Transverse colon (tissue), 4 donors: ENCODE measurements around the gene U2AF2. TPM values are rescaled to one million over a fixed set of nuclear protein-coding genes. Genes with fewer than 3 reads are reported as not detected.

Experiments used
- DNase-seq: peaks from one replicate; pipeline ENCODE4 v3.0.0-alpha.2; 2019
- H3K27ac ChIP-seq, 4 donors: fragments of 200-600 bp; sonication (generic); 2 replicates each; pipeline ENCODE4 v1.5.1; 2016 to 2018; ENCODE audit warnings: inconsistent platforms in 4 of 4
- H3K27me3 ChIP-seq: fragments of 200-600 bp; sonication (generic); 2 replicates; pipeline ENCODE4 v1.5.1; 2017; ENCODE audit warnings: inconsistent platforms
- H3K36me3 ChIP-seq, 4 donors: fragments of 200-600 bp; sonication (generic); 2 replicates each; pipeline ENCODE4 v1.5.1; 2017 to 2019; ENCODE audit warnings: inconsistent platforms in 4 of 4
- H3K4me1 ChIP-seq, 4 donors: fragments of 200-600 bp; sonication (generic); 2 replicates each; pipeline ENCODE4 v1.5.1; 2017 to 2020; ENCODE audit warnings: inconsistent platforms in 4 of 4
- H3K4me3 ChIP-seq, 4 donors: fragments of 200-600 bp; sonication (generic); 1 replicate in 1 of 4; 2 replicates in 3 of 4; pipeline versions ENCODE4 v1.5.1 to v1.6.1; 2017 to 2019; ENCODE audit warnings: inconsistent platforms in 4 of 4
- H3K9me3 ChIP-seq, 2 donors: fragments of 200-600 bp; sonication (generic); 2 replicates each; pipeline ENCODE4 v1.5.1; 2017 to 2019; ENCODE audit warnings: inconsistent platforms in 2 of 2
- EP300 ChIP-seq: sonication (generic); formaldehyde crosslinking; IDR thresholded peaks from one replicate; pipeline ENCODE4 v1.6.1; 2017; ENCODE audit warnings: antibody characterized with exemption, low read depth
- POLR2A ChIP-seq: fragments of 450-650 bp; IDR thresholded peaks from one replicate; pipeline ENCODE4 v1.6.1; 2016; ENCODE audit warnings: antibody characterized with exemption, mild to moderate bottlenecking, moderate library complexity
- POLR2AphosphoS5 ChIP-seq, 3 donors: sonication (generic); formaldehyde crosslinking; IDR thresholded peaks; one replicate each; pipeline ENCODE4 v1.6.1; 2016; ENCODE audit warnings: antibody characterized with exemption in 3 of 3
- WGBS, 2 donors: methylation state at CpG; one replicate each; pipeline ENCODE4 v1.1.5; 2018; ENCODE audit warnings: low coverage in 1 of 2; 5-methylcytosine and 5-hydroxymethylcytosine counted together
- in situ Hi-C, 4 donors: fragments of 200-750 bp; cut with MboI; loops; one replicate each; pipeline versions ENCODE4 v1.15.0 to v1.15.1; 2017; ENCODE audit warnings: low sequenced_read_pairs in 3 of 4, low pct_ligation_motif_present in 1 of 4, low pct_unique_long_range_greater_than_20kb in 1 of 4
- intact Hi-C: fragments of 100-400 bp; cut with DNase I; formaldehyde crosslinking; loops from one replicate; pipeline ENCODE4 v1.15.1; 2023; ENCODE audit warnings: low total_unique reads
- total RNA-seq, 4 donors: library from RNA; depleted of rRNA; stranded (reverse); fragments of >200 nt; gene quantifications; one replicate each; pipeline ENCODE4 v1.1.0, GENCODE V29; 2016
- TF ChIP-seq, protein P1 (sequence below), 5 experiments: fragments of 200-600 bp in 3 of 5; fragments of 450-650 bp in 2 of 5; sonication (generic) in 3 of 5; IDR thresholded peaks; 1 replicate in 2 of 5; 2 replicates in 3 of 5; pipeline ENCODE4 v1.5.1; 2016 to 2017; ENCODE audit warnings: antibody characterized with exemption in 5 of 5, inconsistent platforms in 3 of 5, mild to moderate bottlenecking in 2 of 5, moderate library complexity in 1 of 5

U2AF2 gene
- total RNA-seq, 4 donors from 2014 or later, result 112 to 185 (median 130) TPM

DNA sequence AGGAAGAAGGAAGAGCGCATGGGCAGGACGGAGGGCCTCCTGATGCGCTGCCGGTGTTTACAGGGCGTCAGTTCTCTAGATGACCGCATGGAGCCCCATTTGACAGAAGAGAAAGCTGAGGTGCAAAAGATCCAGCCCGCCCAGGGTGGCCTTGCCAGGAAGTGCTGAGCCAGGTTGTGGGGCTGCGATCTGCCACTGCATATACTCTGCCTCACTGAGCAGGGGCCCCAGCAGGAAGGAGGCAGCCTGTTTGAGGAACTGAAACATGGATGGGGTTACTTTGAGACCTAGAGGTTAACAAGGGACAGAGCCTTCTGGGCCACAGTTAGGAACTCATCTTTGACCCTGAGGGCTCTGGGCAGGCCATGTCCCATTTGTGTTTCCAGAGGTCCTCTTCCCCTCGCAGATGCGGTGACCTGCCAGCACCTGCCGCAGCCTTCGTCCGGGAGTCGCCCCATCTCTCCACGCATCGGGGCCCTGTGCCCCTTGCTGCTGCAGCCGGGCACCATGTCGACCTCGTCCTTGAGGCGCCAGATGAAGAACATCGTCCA, 23.4 kb downstream of the U2AF2 start:
- intact Hi-C loops, result no loop called here
- peak; percentile 70 for DNase-seq
- 83% methylated on average over 21 of the region's 21 CpGs; no CpG with 5 or more reads in 1 of the 2 donors for WGBS, 2 donors
- no peaks in the 10 kb centered on the region for H3K27me3 ChIP-seq
- in situ Hi-C loops, result no loop called here
- peaks cover 22 to 75% (median 44%) of the 10 kb centered on the region in 4 donors for H3K4me1 ChIP-seq
- H3K36me3 ChIP-seq, result peaks cover 0 to 12% (median 6%) of the 10 kb centered on the region in 4 donors
- TF ChIP-seq POLR2AphosphoS5 (IDR thresholded peaks at IDR 0.05), result no peak
- TF ChIP-seq EP300, result no peak
- TF ChIP-seq, protein P1, sequence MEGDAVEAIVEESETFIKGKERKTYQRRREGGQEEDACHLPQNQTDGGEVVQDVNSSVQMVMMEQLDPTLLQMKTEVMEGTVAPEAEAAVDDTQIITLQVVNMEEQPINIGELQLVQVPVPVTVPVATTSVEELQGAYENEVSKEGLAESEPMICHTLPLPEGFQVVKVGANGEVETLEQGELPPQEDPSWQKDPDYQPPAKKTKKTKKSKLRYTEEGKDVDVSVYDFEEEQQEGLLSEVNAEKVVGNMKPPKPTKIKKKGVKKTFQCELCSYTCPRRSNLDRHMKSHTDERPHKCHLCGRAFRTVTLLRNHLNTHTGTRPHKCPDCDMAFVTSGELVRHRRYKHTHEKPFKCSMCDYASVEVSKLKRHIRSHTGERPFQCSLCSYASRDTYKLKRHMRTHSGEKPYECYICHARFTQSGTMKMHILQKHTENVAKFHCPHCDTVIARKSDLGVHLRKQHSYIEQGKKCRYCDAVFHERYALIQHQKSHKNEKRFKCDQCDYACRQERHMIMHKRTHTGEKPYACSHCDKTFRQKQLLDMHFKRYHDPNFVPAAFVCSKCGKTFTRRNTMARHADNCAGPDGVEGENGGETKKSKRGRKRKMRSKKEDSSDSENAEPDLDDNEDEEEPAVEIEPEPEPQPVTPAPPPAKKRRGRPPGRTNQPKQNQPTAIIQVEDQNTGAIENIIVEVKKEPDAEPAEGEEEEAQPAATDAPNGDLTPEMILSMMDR (IDR thresholded peaks at IDR 0.05), result no peak
- H3K9me3 ChIP-seq, result no peaks in the 10 kb centered on the region
- H3K4me3 ChIP-seq, result peak overlapping the region in 1 of 4 donors; percentile 65
- peak overlapping the region; percentile 59 to 99 (median 95) for H3K27ac ChIP-seq

DNA sequence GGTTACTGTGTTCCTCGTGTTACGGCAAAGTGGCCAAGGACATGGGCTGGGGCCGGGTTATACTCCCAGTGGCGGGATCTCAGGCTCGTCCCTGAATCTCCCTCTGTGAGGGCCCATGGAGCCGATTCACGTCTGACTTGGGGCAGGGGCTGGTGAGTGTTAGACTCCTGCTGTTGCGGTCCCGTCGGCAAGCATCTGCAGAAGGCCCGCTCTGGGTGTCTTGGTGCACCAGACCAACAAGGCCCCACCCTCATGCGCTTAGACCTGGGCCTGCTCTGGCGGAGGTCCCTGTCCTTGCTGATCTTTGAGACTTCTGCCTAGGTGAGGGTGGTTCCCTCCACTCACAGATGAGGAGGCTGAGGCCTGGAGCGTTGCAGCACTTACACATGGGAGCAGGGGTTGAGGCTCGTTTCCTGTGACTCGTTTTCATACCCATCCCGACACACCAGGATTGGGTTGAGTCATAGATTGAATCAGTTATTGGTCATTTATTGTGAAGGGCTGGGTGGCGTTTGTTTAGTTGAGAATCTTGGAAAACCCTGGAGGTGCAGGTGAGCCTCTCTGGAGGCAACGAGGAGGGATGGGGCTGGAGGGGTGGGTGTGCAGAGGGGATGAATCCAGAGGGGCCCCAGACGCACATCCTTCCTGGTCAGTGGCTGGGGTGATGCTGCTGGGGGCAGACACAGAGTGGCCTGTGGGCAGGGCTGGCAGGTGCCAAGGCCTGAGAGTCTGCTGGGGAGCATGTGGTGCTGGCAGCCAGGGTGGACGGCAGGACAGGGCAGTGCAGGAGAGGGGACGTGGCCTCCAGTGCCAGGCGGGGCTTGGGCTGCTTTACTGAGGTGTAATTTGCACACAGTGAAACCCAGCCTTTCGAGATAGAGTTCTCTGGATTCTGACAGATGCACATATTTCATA, 24.8 kb downstream of the U2AF2 start:
- peak overlapping the region in 1 of 4 donors; percentile 95 for H3K27ac ChIP-seq
- 84% methylated on average over 24 of the region's 24 CpGs; no CpG with 5 or more reads in 1 of the 2 donors for WGBS, 2 donors
- peaks cover 19 to 75% (median 48%) of the 10 kb centered on the region in 4 donors for H3K4me1 ChIP-seq
- no peaks in the 10 kb centered on the region for H3K9me3 ChIP-seq
- H3K36me3 ChIP-seq, result peaks cover 0 to 12% (median 6%) of the 10 kb centered on the region in 4 donors
- intact Hi-C loops, result no loop called here
- DNase-seq, result no peak
- in situ Hi-C loops, result no loop called here
- TF ChIP-seq EP300, result no peak
- TF ChIP-seq, protein P1 (IDR thresholded peaks at IDR 0.05), result no peak
- no peak for TF ChIP-seq POLR2A
- no peak for TF ChIP-seq POLR2AphosphoS5 (IDR thresholded peaks at IDR 0.05)
- H3K27me3 ChIP-seq, result no peaks in the 10 kb centered on the region
- no peak overlapping the region for H3K4me3 ChIP-seq

DNA sequence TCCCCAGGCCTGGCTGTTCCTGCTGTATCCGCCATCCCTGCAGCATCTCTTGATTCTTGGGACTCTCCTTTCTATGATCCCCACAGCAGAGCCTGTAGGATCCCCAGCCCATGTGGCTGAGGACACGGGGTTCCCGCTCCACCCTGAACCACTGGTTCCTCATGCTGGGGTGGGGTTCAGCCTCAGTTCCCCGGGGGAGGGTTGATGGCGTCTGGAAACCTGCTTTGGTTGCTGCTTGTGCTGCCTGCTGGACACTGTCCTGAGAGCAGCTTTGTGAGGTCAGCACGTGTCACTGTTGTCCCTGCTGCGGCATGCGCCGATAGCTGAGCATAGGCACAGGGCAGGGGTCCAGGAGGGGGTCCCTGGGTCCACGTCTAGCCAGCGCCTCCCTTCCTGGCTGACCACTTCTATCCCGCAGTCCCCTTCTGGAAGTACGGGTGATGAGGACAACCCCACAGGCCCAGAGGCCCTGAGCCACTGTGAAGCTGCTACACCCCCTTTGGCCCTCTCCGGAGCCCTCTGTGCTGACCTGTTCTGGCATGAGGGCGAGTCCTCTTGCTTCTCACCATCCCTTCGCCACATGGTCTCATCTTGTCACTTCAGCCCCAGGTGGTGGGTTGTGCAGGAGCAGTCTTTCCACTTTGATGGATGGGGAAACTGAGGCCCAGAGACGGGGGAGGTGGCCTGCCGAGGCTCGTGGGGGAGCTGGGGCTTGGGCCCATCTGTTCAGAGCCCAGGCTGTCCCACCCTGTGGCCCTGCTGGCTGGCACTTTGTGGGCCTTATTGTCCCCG, 25.7 kb downstream of the U2AF2 start:
- no peak overlapping the region for H3K4me3 ChIP-seq
- 92% methylated on average over 20 of the region's 20 CpGs; no CpG with 5 or more reads in 1 of the 2 donors for WGBS, 2 donors
- in situ Hi-C loops, result no loop called here
- no peak overlapping the region for H3K27ac ChIP-seq
- no peaks in the 10 kb centered on the region for H3K9me3 ChIP-seq
- intact Hi-C loops, result no loop called here
- H3K36me3 ChIP-seq, result peaks cover 0 to 18% (median 8%) of the 10 kb centered on the region in 4 donors
- H3K27me3 ChIP-seq, result no peaks in the 10 kb centered on the region
- TF ChIP-seq, protein P1 (IDR thresholded peaks at IDR 0.05), result no peak
- TF ChIP-seq POLR2AphosphoS5 (IDR thresholded peaks at IDR 0.05) (no peak), EP300 (no peak), POLR2A (no peak)
- DNase-seq, result no peak
- H3K4me1 ChIP-seq, result peaks cover 26 to 83% (median 55%) of the 10 kb centered on the region in 4 donors
